MCF 10A (cell line): ENCODE data around the gene CASKIN1. TPM values are rescaled to one million over a fixed set of nuclear protein-coding genes. Genes with fewer than 3 reads are reported as not detected.

ENCODE experiments used
- BruUV-seq: library from RNA; stranded (reverse); fragments of 400-500 nt; replicated peaks from 2 replicates; lab custom pipeline; 2021; lab: Mats Ljungman, UMichigan
- CTCF ChIA-PET: fragments of 300-600 bp; sonication (Branson Sonifier 250); formaldehyde crosslinking; extraction: SDS; loops from one replicate; lab custom pipeline; 2021; ENCODE audit warnings: antibody characterized with exemption, inconsistent platforms; lab: Yijun Ruan, JAX
- POLR2A ChIA-PET: fragments of 300-600, 350-650 bp; sonication (Branson Sonifier 250); formaldehyde crosslinking; extraction: SDS; loops from one replicate; lab custom pipeline; 2020; ENCODE audit warnings: antibody characterized with exemption, inconsistent platforms; lab: Yijun Ruan, JAX
- DNase-seq: peaks from one replicate; pipeline ENCODE4 v3.0.0-alpha.2; 2018; ENCODE audit not compliant: unreplicated experiment
- H3K27ac Mint-ChIP-seq: one replicate; pipeline ENCODE4 v1.8.0; 2022; ENCODE audit warnings: mild to moderate bottlenecking, low read depth, mixed read lengths; ENCODE audit not compliant: unreplicated experiment
- H3K27me3 Mint-ChIP-seq: one replicate; pipeline ENCODE4 v1.8.0; 2022; ENCODE audit warnings: mixed read lengths; ENCODE audit not compliant: insufficient read depth, unreplicated experiment
- H3K36me3 Mint-ChIP-seq: one replicate; pipeline ENCODE4 v1.8.0; 2022; ENCODE audit warnings: mild to moderate bottlenecking, moderate library complexity, mixed read lengths; ENCODE audit not compliant: insufficient read depth, unreplicated experiment
- H3K4me1 Mint-ChIP-seq: one replicate; pipeline ENCODE4 v1.8.0; 2022; ENCODE audit warnings: mixed read lengths; ENCODE audit not compliant: insufficient read depth, unreplicated experiment
- H3K4me3 Mint-ChIP-seq: one replicate; pipeline ENCODE4 v1.8.0; 2022; ENCODE audit warnings: mild to moderate bottlenecking, moderate library complexity, mixed read lengths; ENCODE audit not compliant: unreplicated experiment
- H3K9me3 Mint-ChIP-seq: one replicate; pipeline ENCODE4 v1.8.0; 2022; ENCODE audit warnings: mixed read lengths; ENCODE audit not compliant: unreplicated experiment
- intact Hi-C: fragments of 100-400 bp; cut with micrococcal nuclease; formaldehyde crosslinking; loops from 2 replicates; pipeline ENCODE4 v1.14.1; 2022
- total RNA-seq: library from RNA; stranded (reverse); gene quantifications from 2 replicates; pipeline ENCODE4 v1.2.3, GENCODE V29; 2022
- TF ChIP-seq, protein P1 (sequence below): fragments of 200-600 bp; IDR thresholded peaks from one replicate; pipeline ENCODE4 v1.8.0; 2022; ENCODE audit warnings: antibody characterized with exemption, mild to moderate bottlenecking; ENCODE audit not compliant: unreplicated experiment

Gene CASKIN1
- total RNA-seq, 1 experiment from 2014 or later: 0.14 TPM

DNA sequence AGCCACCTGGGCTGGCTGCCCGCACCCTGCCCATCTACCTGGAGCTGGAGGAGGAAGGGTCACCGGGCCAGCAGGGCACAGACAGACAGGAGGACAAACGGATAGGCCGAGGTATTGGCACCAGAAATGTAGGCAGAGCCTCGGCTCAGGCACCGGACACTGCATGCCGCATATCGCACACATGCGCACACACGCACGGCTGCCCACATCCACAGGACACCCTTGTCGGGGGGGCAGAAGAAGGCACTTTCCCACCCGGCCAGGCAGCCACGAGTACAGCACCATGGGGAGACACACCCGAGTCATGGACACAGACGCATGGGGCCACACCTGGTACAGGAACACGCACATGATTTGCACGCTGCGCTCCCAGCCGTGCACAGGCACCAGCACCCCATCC is 14.5 kb downstream of the CASKIN1 start:
- Mint-ChIP-seq H3K27me3 (no peaks in the 10 kb centered on the region), H3K36me3 (peaks cover 13% of the 10 kb centered on the region), H3K27ac (no peak overlapping the region), H3K4me3 (no peak overlapping the region), H3K4me1 (peaks cover 5% of the 10 kb centered on the region), H3K9me3 (no peaks in the 10 kb centered on the region)
- ChIA-PET POLR2A (interaction anchor here (0.9 kb wide), 1 partner anchor 10 kb away, joined by 3 read pairs; no protein-coding TSS in a partner anchor), CTCF (interaction anchor here (0.6 kb wide), 1 partner anchor 24 kb away, joined by 3 read pairs; no protein-coding TSS in a partner anchor)
- TF ChIP-seq, protein P1, sequence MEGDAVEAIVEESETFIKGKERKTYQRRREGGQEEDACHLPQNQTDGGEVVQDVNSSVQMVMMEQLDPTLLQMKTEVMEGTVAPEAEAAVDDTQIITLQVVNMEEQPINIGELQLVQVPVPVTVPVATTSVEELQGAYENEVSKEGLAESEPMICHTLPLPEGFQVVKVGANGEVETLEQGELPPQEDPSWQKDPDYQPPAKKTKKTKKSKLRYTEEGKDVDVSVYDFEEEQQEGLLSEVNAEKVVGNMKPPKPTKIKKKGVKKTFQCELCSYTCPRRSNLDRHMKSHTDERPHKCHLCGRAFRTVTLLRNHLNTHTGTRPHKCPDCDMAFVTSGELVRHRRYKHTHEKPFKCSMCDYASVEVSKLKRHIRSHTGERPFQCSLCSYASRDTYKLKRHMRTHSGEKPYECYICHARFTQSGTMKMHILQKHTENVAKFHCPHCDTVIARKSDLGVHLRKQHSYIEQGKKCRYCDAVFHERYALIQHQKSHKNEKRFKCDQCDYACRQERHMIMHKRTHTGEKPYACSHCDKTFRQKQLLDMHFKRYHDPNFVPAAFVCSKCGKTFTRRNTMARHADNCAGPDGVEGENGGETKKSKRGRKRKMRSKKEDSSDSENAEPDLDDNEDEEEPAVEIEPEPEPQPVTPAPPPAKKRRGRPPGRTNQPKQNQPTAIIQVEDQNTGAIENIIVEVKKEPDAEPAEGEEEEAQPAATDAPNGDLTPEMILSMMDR: no peak
- no TSS peak for BruUV-seq
- no peak for DNase-seq
- intact Hi-C loops: no loop called here

DNA sequence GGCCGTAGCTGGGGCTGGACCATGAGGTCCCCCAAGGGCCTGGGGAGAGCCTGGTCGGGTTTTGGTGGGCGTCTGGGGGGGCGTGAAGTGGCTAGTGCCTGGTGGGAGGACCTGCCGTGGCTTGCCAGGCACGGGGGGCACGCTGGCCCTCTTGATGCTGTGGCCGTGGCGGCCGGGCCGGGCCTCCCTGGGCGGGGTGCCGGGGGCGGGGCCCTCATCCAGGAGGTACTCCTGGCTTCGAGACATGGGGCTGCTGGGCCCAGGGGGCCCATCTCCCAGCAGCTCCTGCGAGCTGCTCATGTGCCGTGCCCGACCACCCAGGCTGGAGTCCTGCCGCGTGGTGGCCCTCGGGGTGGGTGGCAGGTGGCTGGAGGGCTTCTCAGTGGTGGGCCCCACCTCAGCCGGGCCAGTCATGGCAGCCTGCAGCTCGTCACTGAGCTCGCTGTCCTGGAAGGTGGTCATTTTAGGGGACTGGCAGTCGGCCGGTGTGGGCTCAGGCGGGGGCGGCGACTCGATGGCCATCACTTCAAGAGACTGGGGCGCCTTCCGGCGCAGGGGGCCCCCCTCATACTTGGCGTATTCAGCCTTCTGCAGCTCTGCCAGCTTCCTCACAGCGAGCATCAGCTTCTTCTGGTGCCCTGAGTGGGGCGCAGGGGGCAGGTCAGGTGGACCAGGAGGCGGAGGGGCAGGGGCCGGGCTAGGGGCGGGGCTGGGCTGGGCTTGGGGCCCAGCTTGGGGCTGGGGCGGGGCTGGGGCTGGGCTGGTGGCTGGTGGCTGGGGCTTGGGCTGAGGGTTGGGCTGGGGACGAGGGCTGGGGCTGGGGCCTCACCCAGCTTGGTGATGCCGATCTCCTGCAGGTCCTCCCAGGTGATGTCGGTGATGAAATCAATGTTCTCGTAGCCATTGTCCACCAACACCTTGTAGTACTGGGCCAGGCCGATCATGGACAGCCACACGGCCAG is 15.2 kb downstream of the CASKIN1 start:
- Mint-ChIP-seq H3K27ac (no peak overlapping the region), H3K4me3 (no peak overlapping the region), H3K27me3 (no peaks in the 10 kb centered on the region), H3K36me3 (peaks cover 16% of the 10 kb centered on the region), H3K9me3 (no peaks in the 10 kb centered on the region), H3K4me1 (peaks cover 5% of the 10 kb centered on the region)
- DNase-seq: no peak
- ChIA-PET POLR2A (interaction anchor here (0.9 to 1.1 kb wide), 3 partner anchors 9 to 25 kb away, joined by 3 read pairs; partner anchors contain the start of gene TRAF7), CTCF (interaction anchor here (0.6 kb wide), 1 partner anchor 24 kb away, joined by 3 read pairs; no protein-coding TSS in a partner anchor)
- no TSS peak for BruUV-seq
- intact Hi-C loops: no loop called here
- TF ChIP-seq, protein P1: no peak

DNA sequence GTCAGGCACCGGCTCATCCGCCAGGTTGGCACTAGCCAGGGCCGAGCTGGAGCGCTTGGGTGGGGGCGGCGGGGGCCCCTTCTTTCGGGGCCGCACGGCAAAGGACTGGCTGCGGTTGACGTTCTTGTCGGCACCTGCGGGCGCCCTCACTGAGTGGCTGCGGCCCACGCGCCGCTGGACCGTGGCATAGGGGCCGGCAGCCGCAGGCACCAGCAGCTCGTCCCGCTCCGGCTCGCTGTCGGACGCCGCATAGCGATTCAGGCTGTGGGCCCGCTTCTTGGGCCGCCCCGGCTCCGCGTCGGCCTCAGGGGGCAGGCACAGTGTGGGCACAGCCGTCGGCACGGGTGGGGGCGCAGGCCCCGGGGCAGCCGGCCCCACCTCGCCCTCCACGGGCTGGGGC is 15.9 kb downstream of the CASKIN1 start:
- Mint-ChIP-seq H3K4me3 (no peak overlapping the region), H3K36me3 (peaks cover 24% of the 10 kb centered on the region), H3K27ac (no peak overlapping the region), H3K9me3 (no peaks in the 10 kb centered on the region), H3K4me1 (peaks cover 5% of the 10 kb centered on the region), H3K27me3 (no peaks in the 10 kb centered on the region)
- no TSS peak for BruUV-seq
- no peak for DNase-seq
- TF ChIP-seq, protein P1: no peak
- intact Hi-C loops: no loop called here
- ChIA-PET CTCF (no interaction called here), POLR2A (interaction anchor here (1.0 to 1.1 kb wide), 2 partner anchors 24 to 25 kb away, joined by 3 read pairs; partner anchors contain the start of gene TRAF7)

DNA sequence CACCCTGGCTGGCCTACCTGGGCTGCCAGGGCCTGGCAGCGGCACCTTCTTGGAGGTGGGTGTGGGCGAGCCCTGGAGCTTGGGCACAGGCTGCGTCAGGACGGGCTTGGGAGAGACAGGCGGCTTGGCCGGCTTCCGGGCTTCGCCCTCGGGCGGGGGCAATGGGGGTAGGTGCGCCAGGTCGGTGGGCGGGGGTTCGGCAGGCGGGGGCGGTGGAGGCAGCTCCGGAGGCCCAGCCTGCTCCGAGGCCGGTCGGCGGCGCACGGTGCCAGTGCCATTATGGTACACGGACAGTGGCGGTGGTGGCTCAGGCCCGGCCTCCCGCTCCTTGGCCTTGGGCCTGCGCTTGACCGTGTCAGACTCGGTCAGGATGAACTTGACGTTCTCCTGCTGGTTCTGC is 16.8 kb downstream of the CASKIN1 start:
- DNase-seq: no peak
- H3K4me3 Mint-ChIP-seq: no peak overlapping the region
- no peaks in the 10 kb centered on the region for H3K27me3 Mint-ChIP-seq
- H3K27ac Mint-ChIP-seq: no peak overlapping the region
- peaks cover 29% of the 10 kb centered on the region for H3K36me3 Mint-ChIP-seq
- no peaks in the 10 kb centered on the region for H3K9me3 Mint-ChIP-seq
- no TSS peak for BruUV-seq
- ChIA-PET CTCF (no interaction called here), POLR2A (no interaction called here)
- H3K4me1 Mint-ChIP-seq: peaks cover 5% of the 10 kb centered on the region
- intact Hi-C loops: no loop called here
- TF ChIP-seq, protein P1: no peak
